Type B pancreatic cell (in vitro differentiated cells): ENCODE results near the gene STAB2. TPM values are rescaled to one million over a fixed set of nuclear protein-coding genes. Genes with fewer than 3 reads are reported as not detected.

Source experiments
- DNase-seq: peaks from one replicate; pipeline ENCODE4 v3.0.0; 2021; ENCODE audit warnings: mixed read lengths; ENCODE audit not compliant: unreplicated experiment; ENCODE audit errors: extremely low spot score
- H3K27ac Mint-ChIP-seq: 2 replicates; pipeline ENCODE4 v1.8.0; 2021; ENCODE audit warnings: mild to moderate bottlenecking, mixed read lengths
- H3K27me3 Mint-ChIP-seq: 2 replicates; pipeline ENCODE4 v1.8.0; 2021; ENCODE audit warnings: mixed read lengths
- H3K36me3 Mint-ChIP-seq: 2 replicates; pipeline ENCODE4 v1.8.0; 2021; ENCODE audit warnings: mixed read lengths
- H3K4me1 Mint-ChIP-seq: one replicate; pipeline ENCODE4 v1.8.0; 2021; ENCODE audit warnings: mixed read lengths; ENCODE audit not compliant: unreplicated experiment
- H3K4me3 Mint-ChIP-seq: 2 replicates; pipeline ENCODE4 v1.8.0; 2021; ENCODE audit warnings: mild to moderate bottlenecking, mixed read lengths
- H3K9me3 Mint-ChIP-seq: 2 replicates; pipeline ENCODE4 v1.8.0; 2021; ENCODE audit warnings: mixed read lengths
- total RNA-seq: library from RNA; stranded (reverse); gene quantifications from 2 replicates; pipeline ENCODE4 v1.2.1, GENCODE V29; 2021; ENCODE audit warnings: low replicate concordance
- TF ChIP-seq, protein P1 (sequence below): fragments of 200-600 bp; sonication (generic); conservative IDR thresholded peaks from 2 replicates; pipeline ENCODE4 v1.5.0; 2021; ENCODE audit warnings: antibody characterized with exemption, mild to moderate bottlenecking

STAB2 gene
- total RNA-seq, 1 donor from 2014 or later: not detected

DNA sequence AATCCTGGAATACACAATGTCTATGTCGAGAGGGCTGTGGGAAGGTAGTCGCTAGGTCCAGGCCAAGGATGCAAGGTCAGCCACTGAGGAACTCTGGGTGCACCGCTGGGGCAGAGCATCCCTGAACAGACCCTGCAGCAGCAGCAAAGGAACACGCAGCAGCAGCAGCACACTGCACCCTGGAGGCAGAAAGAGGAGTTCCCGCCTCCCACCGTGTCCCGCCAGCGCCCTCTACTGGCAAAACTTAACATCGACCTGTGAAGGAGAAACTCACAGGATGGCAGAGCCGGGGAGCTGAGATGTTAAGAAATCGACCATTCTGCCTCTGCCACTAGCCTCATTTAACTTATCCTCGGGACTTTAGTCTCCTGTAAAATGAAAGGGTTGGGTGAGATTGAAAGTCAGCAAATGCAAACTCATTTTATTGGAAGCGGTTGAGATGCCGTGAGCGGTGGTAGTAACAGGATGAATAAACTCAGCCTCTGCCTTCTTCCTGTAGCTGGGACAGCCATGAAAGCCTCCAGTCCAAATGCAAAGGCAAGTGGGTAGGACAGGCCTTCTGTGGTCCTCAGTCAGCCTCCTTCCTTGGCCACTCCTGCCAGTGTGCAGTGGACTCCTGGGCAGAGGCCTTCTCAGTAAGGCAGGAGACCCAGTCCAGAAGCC is 45.6 kb downstream of the STAB2 start:
- H3K4me3 Mint-ChIP-seq: no peak overlapping the region
- H3K36me3 Mint-ChIP-seq: peaks cover 3% of the 10 kb centered on the region
- TF ChIP-seq, protein P1, sequence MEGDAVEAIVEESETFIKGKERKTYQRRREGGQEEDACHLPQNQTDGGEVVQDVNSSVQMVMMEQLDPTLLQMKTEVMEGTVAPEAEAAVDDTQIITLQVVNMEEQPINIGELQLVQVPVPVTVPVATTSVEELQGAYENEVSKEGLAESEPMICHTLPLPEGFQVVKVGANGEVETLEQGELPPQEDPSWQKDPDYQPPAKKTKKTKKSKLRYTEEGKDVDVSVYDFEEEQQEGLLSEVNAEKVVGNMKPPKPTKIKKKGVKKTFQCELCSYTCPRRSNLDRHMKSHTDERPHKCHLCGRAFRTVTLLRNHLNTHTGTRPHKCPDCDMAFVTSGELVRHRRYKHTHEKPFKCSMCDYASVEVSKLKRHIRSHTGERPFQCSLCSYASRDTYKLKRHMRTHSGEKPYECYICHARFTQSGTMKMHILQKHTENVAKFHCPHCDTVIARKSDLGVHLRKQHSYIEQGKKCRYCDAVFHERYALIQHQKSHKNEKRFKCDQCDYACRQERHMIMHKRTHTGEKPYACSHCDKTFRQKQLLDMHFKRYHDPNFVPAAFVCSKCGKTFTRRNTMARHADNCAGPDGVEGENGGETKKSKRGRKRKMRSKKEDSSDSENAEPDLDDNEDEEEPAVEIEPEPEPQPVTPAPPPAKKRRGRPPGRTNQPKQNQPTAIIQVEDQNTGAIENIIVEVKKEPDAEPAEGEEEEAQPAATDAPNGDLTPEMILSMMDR: peak; percentile 85
- DNase-seq: peak; percentile 77
- H3K4me1 Mint-ChIP-seq: no peaks in the 10 kb centered on the region
- peaks cover 3% of the 10 kb centered on the region for H3K27me3 Mint-ChIP-seq
- H3K9me3 Mint-ChIP-seq: no peaks in the 10 kb centered on the region
- H3K27ac Mint-ChIP-seq: no peak overlapping the region

DNA sequence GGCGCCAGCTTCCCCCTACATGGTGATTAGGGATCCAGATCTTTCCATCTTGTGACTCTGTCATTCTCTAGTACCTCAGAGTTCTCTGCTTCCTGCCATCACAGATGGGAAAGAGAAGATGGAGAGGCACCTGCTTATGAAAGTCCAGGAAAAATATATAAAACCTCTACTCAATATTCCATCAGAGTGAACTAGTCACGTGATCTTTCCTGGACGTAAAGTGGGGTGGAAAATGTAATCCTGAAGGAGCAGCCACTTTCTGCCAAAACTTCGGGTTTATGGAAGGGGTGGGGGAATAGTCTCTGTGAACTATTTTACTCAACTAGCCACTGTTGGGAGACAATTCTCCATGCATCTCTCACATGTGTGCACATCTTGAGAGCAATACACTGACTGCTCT is 47.7 kb downstream of the STAB2 start:
- Mint-ChIP-seq H3K9me3 (no peaks in the 10 kb centered on the region), H3K27ac (no peak overlapping the region), H3K4me1 (no peaks in the 10 kb centered on the region), H3K4me3 (no peak overlapping the region), H3K27me3 (peaks cover 3% of the 10 kb centered on the region), H3K36me3 (peaks cover 3% of the 10 kb centered on the region)
- TF ChIP-seq, protein P1: no peak
- DNase-seq: no peak

DNA sequence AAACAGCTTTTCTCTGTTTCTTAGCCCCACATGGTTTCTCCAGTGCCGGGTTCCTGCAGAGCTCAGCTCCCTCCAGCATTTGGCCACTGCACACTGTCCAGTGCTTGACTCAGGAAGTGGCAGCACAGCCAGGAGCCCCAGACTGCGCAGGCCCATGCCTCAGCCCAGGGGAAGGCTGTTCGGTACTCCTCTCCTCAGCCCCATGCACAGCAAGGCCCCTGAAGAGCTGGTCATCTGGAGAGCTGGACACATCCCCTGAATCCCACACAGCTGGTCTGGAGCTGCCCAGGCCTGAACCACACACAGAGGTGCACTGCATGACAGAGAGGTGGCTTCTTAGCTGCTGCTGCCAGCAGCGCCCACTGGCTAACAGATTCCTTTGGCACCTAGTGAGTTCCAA is 48.3 kb downstream of the STAB2 start:
- no peak overlapping the region for H3K27ac Mint-ChIP-seq
- H3K4me3 Mint-ChIP-seq: no peak overlapping the region
- H3K4me1 Mint-ChIP-seq: no peaks in the 10 kb centered on the region
- H3K9me3 Mint-ChIP-seq: no peaks in the 10 kb centered on the region
- peaks cover 3% of the 10 kb centered on the region for H3K36me3 Mint-ChIP-seq
- peaks cover 3% of the 10 kb centered on the region for H3K27me3 Mint-ChIP-seq
- TF ChIP-seq, protein P1: no peak
- no peak for DNase-seq

DNA sequence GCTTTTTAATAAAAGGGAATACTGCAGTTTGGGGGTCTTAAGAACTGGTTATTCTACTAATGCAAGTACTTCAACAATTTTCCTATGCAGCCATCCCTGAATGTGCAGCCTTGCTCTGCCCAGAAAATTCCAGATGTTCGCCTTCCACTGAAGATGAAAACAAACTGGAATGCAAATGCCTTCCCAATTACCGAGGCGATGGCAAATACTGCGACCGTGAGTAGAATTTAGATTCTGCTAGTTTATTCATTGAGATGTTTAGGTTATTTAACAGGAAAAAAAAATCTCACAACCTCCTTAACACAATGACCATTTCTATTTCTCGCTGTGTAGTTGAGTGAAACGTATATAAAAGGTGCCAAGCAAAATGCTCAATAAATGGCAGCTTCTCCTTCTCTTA is 49.9 kb downstream of the STAB2 start:
- Mint-ChIP-seq H3K4me1 (no peaks in the 10 kb centered on the region), H3K4me3 (no peak overlapping the region), H3K36me3 (peaks cover 1% of the 10 kb centered on the region), H3K27ac (no peak overlapping the region), H3K27me3 (peaks cover under 1% of the 10 kb centered on the region), H3K9me3 (no peaks in the 10 kb centered on the region)
- DNase-seq: no peak
- TF ChIP-seq, protein P1: no peak

DNA sequence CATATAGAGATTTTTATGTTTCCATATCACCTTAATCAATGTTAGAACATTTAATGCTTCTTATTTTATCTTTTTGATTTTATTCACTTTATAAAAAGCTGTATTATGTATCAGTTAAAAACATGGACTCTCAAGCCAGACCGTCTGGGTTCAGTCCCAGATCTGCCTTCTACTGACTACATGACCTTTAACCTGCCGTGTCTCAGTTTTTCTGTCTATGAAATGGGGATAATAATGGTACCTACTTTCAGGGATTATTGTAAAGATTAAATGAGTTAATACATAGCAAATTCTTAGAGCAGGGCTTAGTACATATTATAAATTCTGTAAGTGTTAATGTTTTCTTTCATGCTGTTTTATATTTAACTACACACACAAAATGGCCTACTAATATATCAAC is 50.4 kb downstream of the STAB2 start:
- no peak overlapping the region for H3K27ac Mint-ChIP-seq
- TF ChIP-seq, protein P1: no peak
- H3K4me3 Mint-ChIP-seq: no peak overlapping the region
- no peaks in the 10 kb centered on the region for H3K4me1 Mint-ChIP-seq
- H3K36me3 Mint-ChIP-seq: no peaks in the 10 kb centered on the region
- no peaks in the 10 kb centered on the region for H3K27me3 Mint-ChIP-seq
- no peaks in the 10 kb centered on the region for H3K9me3 Mint-ChIP-seq
- no peak for DNase-seq

DNA sequence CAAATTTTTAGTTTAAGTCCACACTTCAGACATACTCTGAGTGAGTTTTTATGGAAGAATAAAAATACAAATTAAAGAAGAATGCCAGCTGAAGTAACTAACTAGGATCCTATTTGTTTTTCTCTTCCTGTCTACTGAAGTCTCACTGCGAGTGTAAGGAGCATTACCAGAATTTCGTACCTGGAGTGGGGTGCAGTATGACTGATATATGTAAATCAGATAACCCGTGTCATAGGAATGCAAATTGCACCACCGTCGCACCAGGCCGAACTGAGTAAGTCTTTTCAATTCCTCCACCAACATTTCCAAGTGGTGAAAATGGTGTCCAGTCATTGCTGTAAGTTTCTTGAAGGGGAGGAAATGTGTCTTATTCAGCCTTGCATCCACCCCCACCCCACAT is 52.9 kb downstream of the STAB2 start:
- no peaks in the 10 kb centered on the region for H3K36me3 Mint-ChIP-seq
- H3K27ac Mint-ChIP-seq: no peak overlapping the region
- H3K4me1 Mint-ChIP-seq: no peaks in the 10 kb centered on the region
- H3K4me3 Mint-ChIP-seq: no peak overlapping the region
- H3K9me3 Mint-ChIP-seq: no peaks in the 10 kb centered on the region
- TF ChIP-seq, protein P1: no peak
- H3K27me3 Mint-ChIP-seq: no peaks in the 10 kb centered on the region
- no peak for DNase-seq
